Activated CD4-positive, alpha-beta T cell treated with anti-CD3 and anti-CD28 coated beads, Interleukin-2, amount 10 ng/mL, durations not matched to agents 7 days and 5 days (primary cell): Measurements from ENCODE around the gene YWHAE. TPM values are rescaled to one million over a fixed set of nuclear protein-coding genes. Genes with fewer than 3 reads are reported as not detected.
"Not testable (repeated sequence)": the region's sequence is repeated elsewhere in the genome, so short reads cannot be mapped to it uniquely, and the experiment has no call there.

Source experiments
- CTCF ChIA-PET: fragments of 350-600 bp; sonication (Branson Sonifier 250); formaldehyde crosslinking; loops from one replicate; lab custom pipeline; 2021; ENCODE audit warnings: antibody characterized with exemption; lab: Charles Lee
- POLR2A ChIA-PET: fragments of 350-600 bp; sonication (Branson Sonifier 250); formaldehyde crosslinking; loops from one replicate; lab custom pipeline; 2021; ENCODE audit warnings: antibody characterized with exemption; lab: Charles Lee
- DNase-seq: peaks from one replicate; pipeline ENCODE4 v3.0.0-alpha.2; 2020
- H3K27ac Mint-ChIP-seq: one replicate; pipeline ENCODE4 v1.8.0; 2021; ENCODE audit warnings: mild to moderate bottlenecking, moderate library complexity, mixed read lengths
- H3K27me3 Mint-ChIP-seq: one replicate; pipeline ENCODE4 v1.8.0; 2021; ENCODE audit warnings: mixed read lengths
- H3K36me3 Mint-ChIP-seq: one replicate; pipeline ENCODE4 v1.8.0; 2021; ENCODE audit warnings: low read depth, mixed read lengths
- H3K4me1 Mint-ChIP-seq: one replicate; pipeline ENCODE4 v1.8.0; 2021; ENCODE audit warnings: mixed read lengths
- H3K4me3 Mint-ChIP-seq: one replicate; pipeline ENCODE4 v1.8.0; 2021; ENCODE audit warnings: mild to moderate bottlenecking, moderate library complexity, mixed read lengths
- H3K9me3 Mint-ChIP-seq: one replicate; pipeline ENCODE4 v1.8.0; 2021; ENCODE audit warnings: mixed read lengths
- total RNA-seq, 2 experiments: library from RNA; stranded (reverse); gene quantifications; one replicate each; pipeline ENCODE4 v1.2.3, GENCODE V29; 2021

The YWHAE gene
- total RNA-seq, 2 experiments from 2014 or later = 340 to 435 TPM

DNA sequence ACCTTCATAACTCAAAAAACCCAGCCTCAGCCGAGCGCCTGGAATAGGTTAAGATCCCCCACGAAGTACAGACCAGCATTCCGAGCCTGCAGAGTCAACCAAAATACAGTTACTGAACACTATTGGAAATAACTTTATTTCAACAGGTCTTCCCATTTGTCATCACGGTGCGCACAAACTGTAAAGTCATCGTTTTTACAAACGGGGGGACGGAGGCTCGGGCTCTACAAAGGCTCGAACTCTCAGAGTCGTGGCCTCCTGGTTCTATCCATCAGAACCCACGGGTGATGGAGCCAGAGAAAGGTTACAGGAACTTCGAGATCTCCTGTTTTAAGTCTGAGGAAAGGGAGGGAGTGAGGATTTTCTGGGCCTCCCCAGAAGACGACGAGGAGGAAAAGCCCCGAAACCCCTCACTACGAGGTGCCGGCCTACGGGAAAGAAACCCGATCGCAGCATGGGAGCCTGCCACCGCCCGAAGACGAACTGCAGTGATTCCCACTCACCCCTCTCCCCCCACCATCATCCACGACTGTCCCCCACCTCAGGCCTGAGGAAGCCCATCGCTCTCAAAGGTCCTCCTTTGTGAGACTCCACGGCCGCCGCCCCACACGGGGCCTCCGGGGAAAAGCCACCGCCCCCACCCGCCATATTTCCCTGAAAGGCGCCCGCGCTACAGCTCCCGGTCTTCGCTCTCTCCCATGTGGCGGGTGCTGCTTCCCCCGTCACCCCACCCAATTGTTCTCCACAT is 917 bp downstream of the YWHAE start:
- no peaks in the 10 kb centered on the region for H3K9me3 Mint-ChIP-seq
- H3K4me1 Mint-ChIP-seq = peaks cover 31% of the 10 kb centered on the region
- peak overlapping the region; percentile 99 for H3K27ac Mint-ChIP-seq
- peaks cover 27% of the 10 kb centered on the region for H3K36me3 Mint-ChIP-seq
- peak; percentile 23 for DNase-seq
- ChIA-PET POLR2A (no interaction called here), CTCF (interaction anchor here (0.6 to 1.3 kb wide), 3 partner anchors 7 to 34 kb away, joined by 3 to 4 read pairs (median 3); no protein-coding TSS in a partner anchor)
- H3K4me3 Mint-ChIP-seq = peak overlapping the region; percentile 100
- no peaks in the 10 kb centered on the region for H3K27me3 Mint-ChIP-seq

DNA sequence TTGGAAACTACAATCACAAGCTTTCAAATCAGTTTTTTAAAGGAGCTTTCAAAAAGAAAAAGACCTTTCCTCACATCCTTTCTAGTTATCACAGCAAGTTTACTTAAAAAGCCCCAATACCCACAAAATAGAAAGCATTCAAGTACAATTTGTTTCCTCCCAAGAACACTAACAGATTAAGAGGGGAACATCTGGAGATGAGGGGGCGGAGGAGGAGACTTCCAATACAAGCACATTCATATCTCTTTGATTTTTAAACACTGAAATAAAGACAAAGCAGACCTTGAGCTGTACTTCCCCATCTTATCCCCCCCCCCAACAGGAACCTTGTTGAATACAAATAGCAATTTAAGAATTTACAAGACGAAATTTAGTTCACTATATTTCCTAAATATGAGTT is 2.0 kb downstream of the YWHAE start:
- peaks cover 29% of the 10 kb centered on the region for H3K36me3 Mint-ChIP-seq
- POLR2A ChIA-PET = interaction anchor here (0.5 kb wide), 1 partner anchor 26 kb away, joined by 3 read pairs; no protein-coding TSS in a partner anchor
- H3K4me3 Mint-ChIP-seq = peak overlapping the region; percentile 100
- H3K27ac Mint-ChIP-seq = peak overlapping the region; percentile 1
- H3K9me3 Mint-ChIP-seq = no peaks in the 10 kb centered on the region
- H3K4me1 Mint-ChIP-seq = peaks cover 39% of the 10 kb centered on the region
- H3K27me3 Mint-ChIP-seq = no peaks in the 10 kb centered on the region
- CTCF ChIA-PET = interaction anchor here (0.6 to 3.2 kb wide), 3 partner anchors 33 to 369 kb away, joined by 3 to 14 read pairs (median 3); no protein-coding TSS in a partner anchor
- no peak for DNase-seq

DNA sequence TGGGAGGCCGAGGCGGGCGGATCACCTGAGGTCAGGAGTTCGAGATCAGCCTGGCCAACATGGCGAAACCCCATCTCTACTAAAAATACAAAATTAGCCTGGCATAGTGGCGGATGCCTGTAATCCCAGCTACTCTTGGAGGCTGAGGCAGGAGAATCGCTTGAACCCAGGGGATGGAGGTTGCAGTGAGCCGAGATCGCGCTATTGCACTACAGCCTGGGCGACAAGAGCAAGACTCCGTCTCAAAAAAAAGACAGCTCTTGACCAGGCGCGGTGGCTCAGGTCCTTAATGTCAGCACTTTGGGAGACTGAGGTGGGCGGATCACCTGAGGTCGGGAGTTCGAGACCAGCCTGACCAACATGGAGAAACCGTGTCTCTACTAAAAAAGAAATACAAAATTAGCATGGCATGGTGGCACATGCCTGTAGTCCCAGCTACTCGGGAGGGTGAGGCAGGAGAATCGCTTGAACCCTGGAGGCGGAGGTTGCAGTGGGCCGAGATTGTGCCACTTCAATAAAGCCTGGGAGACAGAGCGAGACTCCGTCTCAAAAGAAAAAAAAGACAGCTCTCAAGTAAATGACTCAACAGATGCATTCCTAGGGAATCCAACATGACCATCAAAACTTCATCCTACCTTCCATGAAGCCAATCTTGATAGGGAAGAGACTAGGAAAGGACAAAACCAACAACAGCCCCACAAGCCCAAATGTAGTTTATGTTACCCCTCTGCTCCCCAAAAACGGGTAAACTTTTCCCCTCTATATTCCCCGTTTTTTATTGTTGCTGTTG is 4.0 kb downstream of the YWHAE start:
- POLR2A ChIA-PET, DNase-seq: not testable (repeated sequence)
- CTCF ChIA-PET = interaction anchor here (3.2 kb wide), 1 partner anchor 31 kb away, joined by 14 read pairs; no protein-coding TSS in a partner anchor

DNA sequence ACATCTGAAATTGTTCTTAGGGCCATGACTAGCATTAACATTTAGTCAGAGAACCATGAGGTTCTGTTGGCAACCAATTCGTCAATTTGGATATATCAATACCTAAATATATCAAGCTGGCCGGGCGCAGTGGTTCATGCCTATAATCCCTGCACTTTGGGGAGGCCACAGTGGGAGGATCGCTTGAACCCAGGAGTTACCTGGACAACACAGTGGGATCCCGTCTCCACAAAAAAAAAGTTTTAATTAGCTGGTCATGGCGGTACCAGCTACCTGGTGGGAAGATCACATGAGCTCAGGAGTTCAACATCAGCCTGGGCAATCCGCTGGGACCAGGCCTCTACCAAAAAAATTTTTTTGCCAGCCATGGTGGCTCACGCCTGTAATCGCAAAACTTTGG is 8.4 kb downstream of the YWHAE start:
- POLR2A ChIA-PET = interaction anchor here (0.6 kb wide), 1 partner anchor 26 kb away, joined by 3 read pairs; no protein-coding TSS in a partner anchor
- Mint-ChIP-seq H3K36me3 (peaks cover 18% of the 10 kb centered on the region), H3K4me1 (peaks cover 52% of the 10 kb centered on the region), H3K4me3 (no peak overlapping the region), H3K9me3 (no peaks in the 10 kb centered on the region), H3K27ac (no peak overlapping the region), H3K27me3 (no peaks in the 10 kb centered on the region)
- DNase-seq = no peak
- CTCF ChIA-PET = interaction anchor here (0.8 to 1.4 kb wide), 4 partner anchors 8 to 33 kb away, joined by 3 to 8 read pairs (median 3); no protein-coding TSS in a partner anchor

More for the DNA sequence above, 4.0 kb downstream of the YWHAE start:
- H3K9me3 Mint-ChIP-seq, H3K27ac Mint-ChIP-seq, H3K27me3 Mint-ChIP-seq, H3K4me3 Mint-ChIP-seq: not testable (repeated sequence)
- peaks cover 53% of the 10 kb centered on the region for H3K4me1 Mint-ChIP-seq
- peaks cover 38% of the 10 kb centered on the region for H3K36me3 Mint-ChIP-seq

DNA sequence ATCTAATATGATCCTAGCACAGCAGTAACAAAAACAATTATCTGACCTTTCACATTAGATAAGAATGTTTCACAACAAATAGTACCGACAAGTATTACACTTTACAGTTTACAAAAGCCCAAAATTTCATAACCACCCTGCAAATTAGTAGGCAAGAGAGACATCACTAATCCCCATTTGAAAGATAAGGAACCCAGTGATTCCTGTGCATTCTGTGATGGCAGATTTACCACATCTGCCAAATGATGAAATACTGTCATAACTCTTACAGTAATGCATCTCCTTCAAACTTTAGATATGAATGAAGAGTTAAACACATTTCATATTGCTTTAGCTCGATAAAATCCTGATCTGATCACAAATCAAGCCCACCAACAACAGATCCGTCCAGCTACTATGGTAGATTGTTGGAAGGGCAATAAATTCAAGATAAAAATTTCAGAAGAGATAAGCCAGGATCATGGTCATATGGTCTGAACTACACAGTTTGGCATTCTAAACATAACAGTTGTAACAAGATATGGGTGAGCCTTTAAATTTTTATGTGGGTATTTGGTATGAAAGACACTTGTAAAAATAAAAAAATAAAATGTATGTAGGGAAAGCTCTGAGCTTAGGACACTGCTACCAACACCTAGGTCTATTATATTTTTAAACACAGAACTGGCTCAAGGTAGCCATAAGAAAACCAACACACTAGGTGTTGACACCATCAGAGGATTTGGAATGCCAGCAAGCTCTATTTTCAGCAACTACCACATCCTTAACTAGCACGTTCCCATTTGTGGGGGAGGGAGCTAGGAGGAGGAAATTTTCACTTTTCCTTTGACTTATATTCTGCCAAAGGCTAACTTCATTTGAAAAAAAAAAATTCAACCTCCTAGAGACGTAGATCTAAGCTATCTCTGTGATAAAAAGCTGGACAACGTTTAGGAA is 9.3 kb downstream of the YWHAE start:
- Mint-ChIP-seq H3K4me1 (peaks cover 52% of the 10 kb centered on the region), H3K4me3 (no peak overlapping the region)
- DNase-seq = no peak

DNA sequence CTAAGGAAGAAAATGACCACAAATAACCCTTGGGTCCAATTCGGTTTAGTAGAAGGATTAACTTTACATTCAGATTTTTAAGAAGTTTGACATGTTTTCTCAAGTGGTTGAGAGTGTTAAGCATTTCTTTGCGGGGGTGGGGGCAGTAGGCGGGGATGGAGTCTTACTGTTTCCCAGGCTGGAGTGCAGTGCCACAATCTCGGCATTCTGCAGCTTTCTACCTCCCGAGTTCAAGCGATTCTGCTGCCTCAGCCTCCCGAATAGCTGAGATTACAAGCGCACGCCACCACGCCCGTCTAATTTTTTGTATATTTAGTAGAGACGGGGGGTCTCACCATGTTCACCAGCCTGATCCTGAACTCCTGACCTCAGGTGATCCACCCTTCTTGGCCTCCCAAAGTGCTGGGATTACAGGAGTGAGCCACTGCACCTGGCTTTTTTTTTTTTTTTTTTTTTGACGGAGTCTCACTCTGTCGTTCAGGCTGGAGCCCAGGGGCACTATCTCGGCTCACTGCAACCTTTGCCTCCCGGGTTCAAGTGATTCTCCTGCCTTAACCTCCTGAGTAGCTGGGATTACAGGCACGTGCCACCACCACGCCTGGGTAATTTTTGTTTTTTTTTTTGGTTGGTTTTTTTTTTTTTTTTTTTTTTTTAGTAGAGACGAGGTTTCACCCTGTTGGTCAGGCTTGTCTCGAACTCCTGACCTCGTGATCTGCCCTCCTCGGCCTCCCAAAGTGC is 12.4 kb downstream of the YWHAE start:
- POLR2A ChIA-PET, H3K27ac Mint-ChIP-seq, H3K9me3 Mint-ChIP-seq, H3K27me3 Mint-ChIP-seq, DNase-seq, H3K4me3 Mint-ChIP-seq: not testable (repeated sequence)
- CTCF ChIA-PET = interaction anchor here (0.5 to 0.6 kb wide), 2 partner anchors 42 to 101 kb away, joined by 3 read pairs; no protein-coding TSS in a partner anchor
- Mint-ChIP-seq H3K4me1 (peaks cover 42% of the 10 kb centered on the region), H3K36me3 (peaks cover 15% of the 10 kb centered on the region)

More for the DNA sequence above, 9.3 kb downstream of the YWHAE start:
- CTCF ChIA-PET = interaction anchor here (0.7 to 1.4 kb wide), 6 partner anchors 8 to 61 kb away, joined by 3 to 8 read pairs (median 4); partner anchors contain the start of gene YWHAE
- peak overlapping the region; percentile 60 for H3K27ac Mint-ChIP-seq
- H3K36me3 Mint-ChIP-seq = peaks cover 14% of the 10 kb centered on the region
- H3K9me3 Mint-ChIP-seq = no peaks in the 10 kb centered on the region
- H3K27me3 Mint-ChIP-seq = no peaks in the 10 kb centered on the region
- POLR2A ChIA-PET = no interaction called here

DNA sequence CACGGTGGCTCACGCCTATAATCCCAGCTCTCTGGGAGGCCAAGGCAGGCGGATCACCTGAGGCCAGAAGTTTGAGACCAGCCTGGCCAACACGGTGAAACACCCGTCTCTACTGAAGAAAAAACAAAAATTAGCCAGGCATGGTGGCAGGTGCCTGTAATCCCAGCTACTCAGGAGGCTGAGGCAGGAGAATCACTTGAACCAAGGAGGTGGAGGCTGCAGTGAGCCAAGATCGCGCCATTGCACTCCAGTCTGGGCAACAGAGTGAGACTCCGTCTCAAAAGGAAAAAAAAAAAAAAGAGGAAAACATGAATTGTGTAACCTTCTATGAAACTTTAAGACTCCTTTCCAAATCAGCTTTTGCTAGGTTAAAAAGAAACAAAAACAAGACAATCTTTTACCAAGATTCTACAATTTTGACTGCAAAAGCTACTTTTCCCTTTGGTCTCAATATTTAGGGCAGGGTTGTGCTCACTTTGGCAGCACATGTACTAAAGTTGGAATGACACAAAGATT is 13.3 kb downstream of the YWHAE start:
- peaks cover 35% of the 10 kb centered on the region for H3K4me1 Mint-ChIP-seq
- not testable (repeated sequence) for H3K36me3 Mint-ChIP-seq, H3K27ac Mint-ChIP-seq, DNase-seq, H3K9me3 Mint-ChIP-seq, H3K4me3 Mint-ChIP-seq, H3K27me3 Mint-ChIP-seq
- CTCF ChIA-PET = interaction anchor here (0.6 to 1.2 kb wide), 3 partner anchors 55 to 159 kb away, joined by 3 read pairs; no protein-coding TSS in a partner anchor
- POLR2A ChIA-PET = interaction anchor here (0.7 kb wide), 1 partner anchor 19 kb away, joined by 3 read pairs; no protein-coding TSS in a partner anchor

DNA sequence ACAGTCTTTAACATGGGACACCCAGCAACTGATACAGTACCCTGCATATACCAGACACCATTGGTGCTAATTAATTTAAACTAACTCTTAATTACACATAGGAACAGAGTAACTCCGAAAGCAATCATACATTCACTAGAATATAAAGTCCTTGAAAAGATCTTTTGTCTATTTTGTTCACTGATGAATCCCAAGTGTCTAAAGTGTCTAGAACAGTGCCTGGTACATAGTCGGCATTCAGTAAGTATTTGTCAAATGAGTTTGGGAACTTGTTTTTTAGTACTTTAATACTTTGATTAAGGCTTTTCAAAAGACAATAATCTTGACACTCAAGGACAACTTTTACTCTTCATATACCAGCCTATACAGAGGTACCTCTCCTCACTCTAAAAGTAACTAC is 13.8 kb downstream of the YWHAE start:
- Mint-ChIP-seq H3K36me3 (peaks cover 10% of the 10 kb centered on the region), H3K4me1 (peaks cover 36% of the 10 kb centered on the region)

DNA sequence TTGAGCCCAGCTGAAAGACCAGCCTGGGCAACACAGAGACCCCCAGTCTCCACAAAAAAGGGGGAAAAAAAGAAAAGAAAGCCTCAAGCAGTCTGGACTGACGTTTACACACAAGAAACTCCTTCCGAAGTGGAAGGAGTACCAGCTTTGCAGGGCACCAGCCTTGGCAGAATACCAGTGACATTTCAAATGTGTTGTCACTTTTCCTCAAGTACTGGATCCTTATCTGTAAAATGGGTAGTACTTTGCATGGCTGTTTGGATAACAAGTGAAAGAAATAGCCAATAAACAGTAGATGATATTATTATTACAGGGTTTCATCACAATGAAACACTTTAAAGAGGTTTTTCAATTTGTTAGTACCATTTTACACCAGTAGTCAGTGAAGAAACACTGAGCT is 14.2 kb downstream of the YWHAE start:
- POLR2A ChIA-PET = no interaction called here
- no peak overlapping the region for H3K4me3 Mint-ChIP-seq

More for the DNA sequence above, 13.8 kb downstream of the YWHAE start:
- no peak overlapping the region for H3K27ac Mint-ChIP-seq
- no peaks in the 10 kb centered on the region for H3K27me3 Mint-ChIP-seq
- CTCF ChIA-PET = interaction anchor here (1.1 to 2.0 kb wide), 4 partner anchors 11 to 159 kb away, joined by 3 to 5 read pairs (median 3); no protein-coding TSS in a partner anchor
- POLR2A ChIA-PET = no interaction called here
- H3K4me3 Mint-ChIP-seq = no peak overlapping the region
- H3K9me3 Mint-ChIP-seq = no peaks in the 10 kb centered on the region
- DNase-seq = no peak

DNA sequence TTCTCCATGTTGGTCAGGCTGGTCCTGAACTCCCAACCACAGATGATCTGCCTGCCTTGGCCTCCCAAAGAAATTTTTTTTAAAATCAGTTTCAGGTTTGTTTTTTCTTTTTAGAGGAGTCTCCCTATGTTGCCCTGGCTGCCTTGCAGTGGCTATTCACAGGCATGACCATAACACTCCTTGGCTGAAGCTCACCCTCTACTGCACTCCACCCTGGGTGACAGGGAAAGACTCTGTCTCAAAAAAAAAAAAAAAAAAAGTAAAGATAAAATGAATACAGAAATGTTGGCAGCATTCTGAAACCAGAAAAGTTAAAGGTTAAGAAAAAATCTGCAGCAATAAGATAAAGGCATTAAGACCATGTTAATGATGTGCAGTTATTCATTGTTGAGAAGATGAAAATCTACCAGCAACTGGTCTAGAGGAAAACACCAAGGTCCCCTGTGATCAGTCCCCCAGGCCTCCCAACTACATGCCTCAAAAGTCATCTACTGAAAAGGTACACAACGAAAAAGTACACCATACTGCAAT is 15.1 kb downstream of the YWHAE start:
- no peak overlapping the region for H3K4me3 Mint-ChIP-seq
- no peak for DNase-seq
- H3K27me3 Mint-ChIP-seq = no peaks in the 10 kb centered on the region
- H3K36me3 Mint-ChIP-seq = peaks cover 6% of the 10 kb centered on the region
- H3K9me3 Mint-ChIP-seq = no peaks in the 10 kb centered on the region
- H3K4me1 Mint-ChIP-seq = peaks cover 34% of the 10 kb centered on the region
- ChIA-PET POLR2A (no interaction called here), CTCF (interaction anchor here (1.3 to 2.0 kb wide), 2 partner anchors 10 to 20 kb away, joined by 3 to 5 read pairs; no protein-coding TSS in a partner anchor)
- no peak overlapping the region for H3K27ac Mint-ChIP-seq

More for the DNA sequence above, 14.2 kb downstream of the YWHAE start:
- CTCF ChIA-PET = interaction anchor here (0.6 to 2.0 kb wide), 5 partner anchors 10 to 487 kb away, joined by 3 to 5 read pairs (median 3); no protein-coding TSS in a partner anchor
- H3K27me3 Mint-ChIP-seq = no peaks in the 10 kb centered on the region
- H3K9me3 Mint-ChIP-seq = no peaks in the 10 kb centered on the region
- peaks cover 33% of the 10 kb centered on the region for H3K4me1 Mint-ChIP-seq
- no peak for DNase-seq
- peaks cover 10% of the 10 kb centered on the region for H3K36me3 Mint-ChIP-seq
- H3K27ac Mint-ChIP-seq = no peak overlapping the region
